ENCODE measurements around the gene MAN2A2. TPM values are rescaled to one million over a fixed set of nuclear protein-coding genes. Genes with fewer than 3 reads are reported as not detected.

The MAN2A2 gene
- total RNA-seq, 1 donor from 2014 or later = 8.4 TPM

- no peak for FAIRE-seq
These were observed 23.3 kb upstream of the MAN2A2 start for GRCh38 chr15:90879730-90880366.

DNA sequence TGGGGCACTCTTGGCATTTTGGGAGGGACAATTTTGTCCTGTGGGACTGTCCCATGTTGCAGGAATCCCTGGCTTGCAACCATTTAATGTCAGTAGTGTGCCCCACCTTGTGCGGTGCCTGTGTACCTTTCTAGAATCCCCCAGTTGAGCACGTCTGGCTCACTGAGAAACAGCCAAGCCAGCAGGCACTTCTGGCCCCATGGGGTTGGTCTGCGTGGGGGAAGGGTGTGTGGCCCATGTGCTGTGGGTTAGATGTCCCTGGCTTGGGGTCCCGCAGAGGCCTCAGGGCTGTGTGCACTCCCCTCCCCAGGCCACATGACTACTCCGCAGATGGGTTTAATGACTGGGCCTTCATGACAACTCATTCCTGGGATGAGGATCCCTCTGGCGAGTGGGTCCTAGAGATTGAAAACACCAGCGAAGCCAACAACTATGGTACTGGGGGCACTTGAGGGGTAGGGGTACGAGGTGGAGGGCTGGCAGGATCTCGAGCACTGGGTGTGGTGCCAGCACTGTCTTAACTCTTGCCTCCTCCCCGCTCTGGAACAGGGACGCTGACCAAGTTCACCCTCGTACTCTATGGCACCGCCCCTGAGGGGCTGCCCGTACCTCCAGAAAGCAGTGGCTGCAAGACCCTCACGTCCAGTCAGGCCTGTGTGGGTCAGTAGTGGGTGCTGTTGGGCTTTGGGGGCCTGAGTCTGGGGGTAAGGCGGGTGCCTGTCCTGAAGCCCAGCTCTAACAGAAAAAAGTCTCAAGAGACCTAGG, 22.5 kb upstream of the MAN2A2 start:
- no peak for DNase-seq (ENCODE audit: low read depth)
- Histone ChIP-seq H3K27me3 (ENCODE audit: control insufficient read depth, insufficient read depth, low read length) (no peaks in the 10 kb centered on the region), H3K4me3 (ENCODE audit: low read depth, low read length) (no peak overlapping the region), H3K36me3 (ENCODE audit: control insufficient read depth, insufficient read depth, low read length) (peaks cover 28% of the 10 kb centered on the region)
- FAIRE-seq = no peak
- TF ChIP-seq CTCF (IDR thresholded peaks at IDR 0.05; ENCODE audit: insufficient read depth, low read length, severe bottlenecking) = no peak

More at GRCh38 chr15:90879730-90880366, 23.3 kb upstream of the MAN2A2 start:
- Histone ChIP-seq H3K36me3 (ENCODE audit: control insufficient read depth, insufficient read depth, low read length) (peaks cover 30% of the 10 kb centered on the region), H3K4me3 (ENCODE audit: low read depth, low read length) (no peak overlapping the region), H3K27me3 (ENCODE audit: control insufficient read depth, insufficient read depth, low read length) (no peaks in the 10 kb centered on the region)
- no peak for DNase-seq (ENCODE audit: low read depth)
- TF ChIP-seq CTCF (IDR thresholded peaks at IDR 0.05; ENCODE audit: insufficient read depth, low read length, severe bottlenecking) = no peak

DNA sequence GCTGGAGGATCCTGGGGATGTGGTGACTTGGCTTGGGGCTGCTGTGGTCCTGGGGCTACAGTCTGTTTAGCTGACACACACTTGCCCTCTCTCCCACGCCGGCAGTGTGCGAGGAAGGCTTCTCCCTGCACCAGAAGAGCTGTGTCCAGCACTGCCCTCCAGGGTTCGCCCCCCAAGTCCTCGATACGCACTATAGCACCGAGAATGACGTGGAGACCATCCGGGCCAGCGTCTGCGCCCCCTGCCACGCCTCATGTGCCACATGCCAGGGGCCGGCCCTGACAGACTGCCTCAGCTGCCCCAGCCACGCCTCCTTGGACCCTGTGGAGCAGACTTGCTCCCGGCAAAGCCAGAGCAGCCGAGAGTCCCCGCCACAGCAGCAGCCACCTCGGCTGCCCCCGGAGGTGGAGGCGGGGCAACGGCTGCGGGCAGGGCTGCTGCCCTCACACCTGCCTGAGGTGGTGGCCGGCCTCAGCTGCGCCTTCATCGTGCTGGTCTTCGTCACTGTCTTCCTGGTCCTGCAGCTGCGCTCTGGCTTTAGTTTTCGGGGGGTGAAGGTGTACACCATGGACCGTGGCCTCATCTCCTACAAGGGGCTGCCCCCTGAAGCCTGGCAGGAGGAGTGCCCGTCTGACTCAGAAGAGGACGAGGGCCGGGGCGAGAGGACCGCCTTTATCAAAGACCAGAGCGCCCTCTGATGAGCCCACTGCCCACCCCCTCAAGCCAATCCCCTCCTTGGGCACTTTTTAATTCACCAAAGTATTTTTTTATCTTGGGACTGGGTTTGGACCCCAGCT, 21.7 kb upstream of the MAN2A2 start:
- peaks cover 27% of the 10 kb centered on the region for H3K36me3 ChIP-seq (ENCODE audit: control insufficient read depth, insufficient read depth, low read length)
- no peak for FAIRE-seq

DNA sequence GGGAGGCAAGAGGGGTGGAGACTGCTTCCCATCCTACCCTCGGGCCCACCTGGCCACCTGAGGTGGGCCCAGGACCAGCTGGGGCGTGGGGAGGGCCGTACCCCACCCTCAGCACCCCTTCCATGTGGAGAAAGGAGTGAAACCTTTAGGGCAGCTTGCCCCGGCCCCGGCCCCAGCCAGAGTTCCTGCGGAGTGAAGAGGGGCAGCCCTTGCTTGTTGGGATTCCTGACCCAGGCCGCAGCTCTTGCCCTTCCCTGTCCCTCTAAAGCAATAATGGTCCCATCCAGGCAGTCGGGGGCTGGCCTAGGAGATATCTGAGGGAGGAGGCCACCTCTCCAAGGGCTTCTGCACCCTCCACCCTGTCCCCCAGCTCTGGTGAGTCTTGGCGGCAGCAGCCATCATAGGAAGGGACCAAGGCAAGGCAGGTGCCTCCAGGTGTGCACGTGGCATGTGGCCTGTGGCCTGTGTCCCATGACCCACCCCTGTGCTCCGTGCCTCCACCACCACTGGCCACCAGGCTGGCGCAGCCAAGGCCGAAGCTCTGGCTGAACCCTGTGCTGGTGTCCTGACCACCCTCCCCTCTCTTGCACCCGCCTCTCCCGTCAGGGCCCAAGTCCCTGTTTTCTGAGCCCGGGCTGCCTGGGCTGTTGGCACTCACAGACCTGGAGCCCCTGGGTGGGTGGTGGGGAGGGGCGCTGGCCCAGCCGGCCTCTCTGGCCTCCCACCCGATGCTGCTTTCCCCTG, 21.0 kb upstream of the MAN2A2 start:
- peaks cover 26% of the 10 kb centered on the region for H3K36me3 ChIP-seq (ENCODE audit: control insufficient read depth, insufficient read depth, low read length)

More for the DNA sequence above, 21.7 kb upstream of the MAN2A2 start:
- no peak for TF ChIP-seq CTCF (IDR thresholded peaks at IDR 0.05; ENCODE audit: insufficient read depth, low read length, severe bottlenecking)
- no peak for DNase-seq (ENCODE audit: low read depth)
- Histone ChIP-seq H3K27me3 (ENCODE audit: control insufficient read depth, insufficient read depth, low read length) (no peaks in the 10 kb centered on the region), H3K4me3 (ENCODE audit: low read depth, low read length) (no peak overlapping the region)

More for the DNA sequence above, 21.0 kb upstream of the MAN2A2 start:
- DNase-seq (ENCODE audit: low read depth) = no peak
- no peaks in the 10 kb centered on the region for H3K27me3 ChIP-seq (ENCODE audit: control insufficient read depth, insufficient read depth, low read length)
- no peak for FAIRE-seq
- no peak overlapping the region for H3K4me3 ChIP-seq (ENCODE audit: low read depth, low read length)
- no peak for TF ChIP-seq CTCF (IDR thresholded peaks at IDR 0.05; ENCODE audit: insufficient read depth, low read length, severe bottlenecking)
